Trophoblast cell (in vitro differentiated cells and primary cell): ENCODE results near the gene CACNA1C.

Experiments used
- DNase-seq, 2 donors: peaks; one replicate each; pipeline ENCODE4 v3.0.0-alpha.2; 2016
- H2AFZ ChIP-seq: 2 replicates; pipeline ENCODE4 v1.6.1; 2013; ENCODE audit warnings: low read length, moderate library complexity, mild to moderate bottlenecking; ENCODE audit not compliant: insufficient read depth, poor library complexity
- H2AK5ac ChIP-seq: 2 replicates; pipeline ENCODE4 v1.6.1; 2013; ENCODE audit warnings: mild to moderate bottlenecking, low read length
- H2BK120ac ChIP-seq: 2 replicates; pipeline ENCODE4 v1.6.1; 2013; ENCODE audit warnings: low read length, mild to moderate bottlenecking, moderate library complexity; ENCODE audit not compliant: insufficient read depth, poor library complexity
- H2BK12ac ChIP-seq: 2 replicates; pipeline ENCODE4 v1.6.1; 2013; ENCODE audit warnings: mild to moderate bottlenecking, low read length, moderate library complexity
- H2BK5ac ChIP-seq: 2 replicates; pipeline ENCODE4 v1.6.1; 2013; ENCODE audit warnings: low read length, low read depth, moderate library complexity, mild to moderate bottlenecking; ENCODE audit not compliant: poor library complexity
- H3K14ac ChIP-seq: 2 replicates; pipeline ENCODE4 v1.6.1; 2013; ENCODE audit warnings: mild to moderate bottlenecking, low read length
- H3K18ac ChIP-seq: 2 replicates; pipeline ENCODE4 v1.6.1; 2013; ENCODE audit warnings: mild to moderate bottlenecking, low read length
- H3K23ac ChIP-seq: 2 replicates; pipeline ENCODE4 v1.6.1; 2013; ENCODE audit warnings: low read length
- H3K27ac ChIP-seq: 2 replicates; pipeline ENCODE4 v1.5.1; 2013; ENCODE audit warnings: low read depth, mild to moderate bottlenecking, inconsistent platforms, low read length, moderate library complexity
- H3K27me3 ChIP-seq: 2 replicates; pipeline ENCODE4 v1.6.1; 2013; ENCODE audit warnings: inconsistent platforms, mild to moderate bottlenecking, low read length, moderate library complexity; ENCODE audit not compliant: insufficient read depth
- H3K36me3 ChIP-seq, 2 experiments: 1 replicate in 1 of 2; 2 replicates in 1 of 2; pipeline ENCODE4 v1.6.1; 2013; ENCODE audit warnings: low read length in 2 of 2, mild to moderate bottlenecking in 2 of 2, moderate library complexity in 1 of 2; ENCODE audit not compliant: insufficient read depth in 2 of 2, control insufficient read depth in 1 of 2
- H3K4ac ChIP-seq: 2 replicates; pipeline ENCODE4 v1.6.1; 2013; ENCODE audit warnings: low read depth, mild to moderate bottlenecking, low read length, moderate library complexity
- H3K4me1 ChIP-seq, 2 experiments: 1 replicate in 1 of 2; 2 replicates in 1 of 2; pipeline ENCODE4 v1.6.1; 2013; ENCODE audit warnings: low read length in 2 of 2, mild to moderate bottlenecking in 2 of 2, moderate library complexity in 1 of 2; ENCODE audit not compliant: insufficient read depth in 2 of 2, control insufficient read depth in 1 of 2
- H3K4me2 ChIP-seq: 2 replicates; pipeline ENCODE4 v1.6.1; 2013; ENCODE audit warnings: inconsistent platforms, mild to moderate bottlenecking, low read length, moderate library complexity
- H3K4me3 ChIP-seq: 2 replicates; pipeline ENCODE4 v1.5.1; 2013; ENCODE audit warnings: mild to moderate bottlenecking, low read depth, low read length, inconsistent platforms
- H3K79me1 ChIP-seq: one replicate; pipeline ENCODE4 v1.6.1; 2013; ENCODE audit warnings: low read length
- H3K79me2 ChIP-seq: 2 replicates; pipeline ENCODE4 v1.6.1; 2013; ENCODE audit warnings: low read length, mild to moderate bottlenecking; ENCODE audit not compliant: control insufficient read depth, insufficient read depth, poor library complexity
- H3K9ac ChIP-seq: 2 replicates; pipeline ENCODE4 v1.6.1; 2013; ENCODE audit warnings: mild to moderate bottlenecking, low read length
- H3K9me3 ChIP-seq: 2 replicates; pipeline ENCODE4 v1.6.1; 2013; ENCODE audit warnings: low read depth, mild to moderate bottlenecking, control low read depth, inconsistent platforms, low read length; ENCODE audit not compliant: insufficient read depth
- H4K12ac ChIP-seq: 2 replicates; pipeline ENCODE4 v1.6.1; 2013; ENCODE audit warnings: low read depth, mild to moderate bottlenecking, low read length, moderate library complexity
- H4K8ac ChIP-seq: 2 replicates; pipeline ENCODE4 v1.6.1; 2013; ENCODE audit warnings: low read depth, mild to moderate bottlenecking, low read length, moderate library complexity
- H4K91ac ChIP-seq: one replicate; pipeline ENCODE4 v1.6.1; 2013; ENCODE audit warnings: low read depth, mild to moderate bottlenecking, low read length, moderate library complexity
- WGBS: extraction: QIAGEN DNeasy Blood & Tissue Kit; methylation state at CpG from one replicate; pipeline ENCODE4 v1.1.7; 2013; ENCODE audit warnings: missing lambda C conversion rate; ENCODE audit not compliant: insufficient read length, insufficient coverage; ENCODE audit errors: extremely low coverage; 5-methylcytosine and 5-hydroxymethylcytosine counted together

CACNA1C gene

DNA sequence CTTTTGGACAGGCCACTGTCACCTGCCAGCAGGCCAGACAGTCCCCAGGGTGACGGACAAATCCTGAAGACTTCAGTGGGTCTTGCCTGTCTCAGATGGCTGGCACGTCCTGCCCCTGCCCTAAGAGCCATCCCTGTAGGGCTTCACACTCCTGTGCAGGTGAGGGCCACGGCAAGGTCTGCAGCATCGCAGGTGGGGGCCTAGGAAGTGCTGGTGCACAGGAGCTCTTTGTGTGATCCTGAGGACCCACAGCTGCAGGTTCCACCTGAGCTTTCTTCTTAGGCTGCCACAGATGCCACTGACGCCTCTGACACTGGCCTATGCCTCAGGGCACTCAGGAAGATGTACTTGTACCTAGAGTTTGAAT, 633.5 kb downstream of the CACNA1C start:
- Histone ChIP-seq H2AFZ (no peak overlapping the region), H3K14ac (no peak overlapping the region), H3K9me3 (peaks cover under 1% of the 10 kb centered on the region), H3K23ac (no peak overlapping the region), H4K8ac (no peak overlapping the region), H3K79me1 (peaks cover under 1% of the 10 kb centered on the region), H4K12ac (no peak overlapping the region), H2BK120ac (no peak overlapping the region), H4K91ac (no peak overlapping the region), H3K27ac (no peak overlapping the region), H2BK5ac (no peak overlapping the region), H3K4me2 (no peak overlapping the region), H2BK12ac (no peak overlapping the region), H3K79me2 (no peaks in the 10 kb centered on the region), H3K4me3 (no peak overlapping the region), H2AK5ac (no peak overlapping the region), H3K27me3 (no peaks in the 10 kb centered on the region), H3K4me1 (peaks cover 0 to 2% of the 10 kb centered on the region in 2 experiments), H3K9ac (no peak overlapping the region), H3K36me3 (peaks cover 0 to 8% of the 10 kb centered on the region in 2 experiments), H3K18ac (no peak overlapping the region), H3K4ac (no peak overlapping the region)
- DNase-seq: no peak
- no CpG with 5 or more reads among the region's 5 CpGs for WGBS

DNA sequence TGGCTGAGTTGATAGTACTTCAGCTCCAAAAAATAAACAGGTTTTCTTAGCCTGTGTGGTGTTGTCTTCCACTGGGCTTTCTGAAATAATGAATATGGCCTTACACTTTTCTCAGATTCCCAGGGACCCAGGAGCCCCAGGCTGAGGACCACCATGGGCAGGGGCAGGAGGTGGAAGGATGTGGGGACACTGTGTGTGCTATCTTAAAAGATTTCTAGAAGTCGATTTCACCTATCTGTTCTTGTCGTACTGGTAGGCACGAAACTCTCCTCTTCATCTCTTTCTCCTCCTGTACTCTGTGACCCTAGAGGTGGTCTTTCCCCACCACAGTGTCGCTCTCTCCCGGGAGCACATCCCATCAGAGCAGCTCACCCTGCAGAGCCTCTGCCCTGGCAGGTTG, 634.3 kb downstream of the CACNA1C start:
- Histone ChIP-seq H3K14ac (no peak overlapping the region), H3K79me1 (peaks cover 4% of the 10 kb centered on the region), H3K27me3 (no peaks in the 10 kb centered on the region), H3K36me3 (peaks cover 0 to 8% of the 10 kb centered on the region in 2 experiments), H4K12ac (no peak overlapping the region), H3K4me3 (no peak overlapping the region), H4K8ac (no peak overlapping the region), H2AFZ (no peak overlapping the region), H3K23ac (no peak overlapping the region), H3K4me1 (peaks cover 0 to 2% of the 10 kb centered on the region in 2 experiments), H3K4me2 (no peak overlapping the region), H3K79me2 (peaks cover 2% of the 10 kb centered on the region), H2BK120ac (no peak overlapping the region), H3K27ac (no peak overlapping the region), H2AK5ac (no peak overlapping the region), H2BK5ac (no peak overlapping the region), H3K18ac (no peak overlapping the region), H3K9me3 (no peaks in the 10 kb centered on the region), H4K91ac (no peak overlapping the region), H3K9ac (no peak overlapping the region), H3K4ac (no peak overlapping the region), H2BK12ac (no peak overlapping the region)
- no peak for DNase-seq
- no CpG with 5 or more reads among the region's 5 CpGs for WGBS

GRCh38 chr12:2687726-2688125, 634.9 kb downstream of the CACNA1C start:
- Histone ChIP-seq H3K9me3 (peaks cover 2% of the 10 kb centered on the region), H3K4me1 (peaks cover 0 to 2% of the 10 kb centered on the region in 2 experiments), H3K36me3 (peaks cover 0 to 8% of the 10 kb centered on the region in 2 experiments), H3K4ac (no peak overlapping the region), H2BK5ac (no peak overlapping the region), H2BK12ac (no peak overlapping the region), H4K12ac (no peak overlapping the region), H3K9ac (no peak overlapping the region), H3K14ac (no peak overlapping the region), H3K79me2 (peaks cover 2% of the 10 kb centered on the region), H3K79me1 (peaks cover 4% of the 10 kb centered on the region), H3K4me3 (no peak overlapping the region), H2AFZ (no peak overlapping the region), H2BK120ac (no peak overlapping the region), H4K8ac (no peak overlapping the region), H3K27ac (no peak overlapping the region), H2AK5ac (no peak overlapping the region), H3K27me3 (no peaks in the 10 kb centered on the region), H4K91ac (no peak overlapping the region), H3K4me2 (no peak overlapping the region), H3K18ac (no peak overlapping the region), H3K23ac (no peak overlapping the region)
- no peak for DNase-seq
- no CpG with 5 or more reads among the region's 7 CpGs for WGBS

DNA sequence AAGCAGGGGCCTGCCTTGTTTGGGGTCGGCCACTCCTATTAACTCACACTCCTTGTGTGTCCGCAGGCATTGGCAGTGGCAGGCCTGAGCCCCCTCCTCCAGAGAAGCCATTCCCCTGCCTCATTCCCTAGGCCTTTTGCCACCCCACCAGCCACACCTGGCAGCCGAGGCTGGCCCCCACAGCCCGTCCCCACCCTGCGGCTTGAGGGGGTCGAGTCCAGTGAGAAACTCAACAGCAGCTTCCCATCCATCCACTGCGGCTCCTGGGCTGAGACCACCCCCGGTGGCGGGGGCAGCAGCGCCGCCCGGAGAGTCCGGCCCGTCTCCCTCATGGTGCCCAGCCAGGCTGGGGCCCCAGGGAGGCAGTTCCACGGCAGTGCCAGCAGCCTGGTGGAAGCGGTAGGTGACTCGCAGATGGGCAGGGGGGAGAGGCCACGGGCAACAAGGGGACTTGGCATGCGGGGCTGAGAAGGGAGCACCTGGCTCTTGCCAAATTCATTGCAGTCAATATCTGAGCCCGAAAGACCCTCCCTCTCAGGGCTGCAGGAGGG, 635.7 kb downstream of the CACNA1C start:
- Histone ChIP-seq H3K27ac (no peak overlapping the region), H3K79me2 (peaks cover 2% of the 10 kb centered on the region)

More for the DNA sequence above, 635.7 kb downstream of the CACNA1C start:
- H2BK120ac ChIP-seq: no peak overlapping the region
- H3K18ac ChIP-seq: no peak overlapping the region
- no peak overlapping the region for H4K8ac ChIP-seq
- no peak overlapping the region for H3K14ac ChIP-seq
- H3K9ac ChIP-seq: no peak overlapping the region
- H3K4me1 ChIP-seq: peaks cover 0 to 2% of the 10 kb centered on the region in 2 experiments
- H3K36me3 ChIP-seq: peaks cover 0 to 8% of the 10 kb centered on the region in 2 experiments
- peaks cover 4% of the 10 kb centered on the region for H3K79me1 ChIP-seq
- H3K4me3 ChIP-seq: no peak overlapping the region
- DNase-seq: no peak
- H3K4me2 ChIP-seq: no peak overlapping the region
- H3K4ac ChIP-seq: no peak overlapping the region
- no peak overlapping the region for H2AK5ac ChIP-seq
- H2AFZ ChIP-seq: no peak overlapping the region
- H3K27me3 ChIP-seq: no peaks in the 10 kb centered on the region
- WGBS: no CpG with 5 or more reads among the region's 20 CpGs
- no peak overlapping the region for H4K12ac ChIP-seq
- no peak overlapping the region for H2BK12ac ChIP-seq
- peaks cover 2% of the 10 kb centered on the region for H3K9me3 ChIP-seq
- no peak overlapping the region for H4K91ac ChIP-seq
- no peak overlapping the region for H2BK5ac ChIP-seq
- H3K23ac ChIP-seq: no peak overlapping the region
